HG03159 (cell line): ENCODE measurements around the gene LRP1B.

ENCODE experiments used
- ATAC-seq: cut with Tn5 transposase; IDR thresholded peaks from one replicate; pipeline ENCODE4 v1.9.1; 2021; ENCODE audit warnings: mild to moderate bottlenecking, moderate library complexity; ENCODE audit not compliant: unreplicated experiment

Gene LRP1B

GRCh38 chr2:141704541-141704940 is 426.3 kb downstream of the LRP1B start:
- ATAC-seq: no peak

- ATAC-seq: no peak
These were observed 427.3 kb downstream of the LRP1B start for GRCh38 chr2:141703501-141703900.

GRCh38 chr2:141701618-141702017 is 429.2 kb downstream of the LRP1B start:
- no peak for ATAC-seq

GRCh38 chr2:141699573-141699972 is 431.2 kb downstream of the LRP1B start:
- ATAC-seq: no peak

GRCh38 chr2:141698500-141698899 is 432.3 kb downstream of the LRP1B start:
- ATAC-seq: no peak

- ATAC-seq: no peak
These were observed 433.8 kb downstream of the LRP1B start for GRCh38 chr2:141697035-141697434.

GRCh38 chr2:141694180-141694579 is 436.6 kb downstream of the LRP1B start:
- ATAC-seq: no peak

GRCh38 chr2:141692829-141693228 is 438.0 kb downstream of the LRP1B start:
- ATAC-seq: no peak

GRCh38 chr2:141676139-141676538 is 454.7 kb downstream of the LRP1B start:
- ATAC-seq: no peak

- ATAC-seq: no peak
These were observed 464.6 kb downstream of the LRP1B start for GRCh38 chr2:141666191-141666590.

GRCh38 chr2:141660232-141660631 is 470.6 kb downstream of the LRP1B start:
- ATAC-seq: no peak

- ATAC-seq: no peak
These were observed 476.5 kb downstream of the LRP1B start for GRCh38 chr2:141654311-141654710.

GRCh38 chr2:141653184-141653583 is 477.6 kb downstream of the LRP1B start:
- ATAC-seq: no peak

- no peak for ATAC-seq
These were observed 478.5 kb downstream of the LRP1B start for GRCh38 chr2:141652308-141652707.

GRCh38 chr2:141647353-141647752 is 483.5 kb downstream of the LRP1B start:
- ATAC-seq: no peak

- ATAC-seq: no peak
These were observed 489.4 kb downstream of the LRP1B start for GRCh38 chr2:141641462-141641861.

- ATAC-seq: no peak
These were observed 491.0 kb downstream of the LRP1B start for GRCh38 chr2:141639809-141640208.

GRCh38 chr2:141633132-141633531 is 497.7 kb downstream of the LRP1B start:
- no peak for ATAC-seq

- no peak for ATAC-seq
These were observed 500.3 kb downstream of the LRP1B start for GRCh38 chr2:141630407-141630930.

- ATAC-seq: no peak
These were observed 510.4 kb downstream of the LRP1B start for GRCh38 chr2:141620372-141620771.

GRCh38 chr2:141618457-141618856 is 512.4 kb downstream of the LRP1B start:
- ATAC-seq: no peak

GRCh38 chr2:141611981-141612380 is 518.8 kb downstream of the LRP1B start:
- ATAC-seq: no peak

- no peak for ATAC-seq
These were observed 519.6 kb downstream of the LRP1B start for GRCh38 chr2:141611176-141611571.
